Uterus (tissue), 4 donors: ENCODE results near the gene NISCH. TPM values are rescaled to one million over a fixed set of nuclear protein-coding genes. Genes with fewer than 3 reads are reported as not detected.

Source experiments
- DNase-seq, 2 donors: peaks; one replicate each; pipeline ENCODE4 v3.0.0-alpha.2; 2019 to 2020
- H3K27ac ChIP-seq, 2 donors: fragments of 200-600 bp; sonication (generic); 1 replicate in 1 of 2; 2 replicates in 1 of 2; pipeline ENCODE4 v1.5.1; 2016 to 2018
- H3K27me3 ChIP-seq, 2 donors: fragments of 200-600 bp; sonication (generic); one replicate each; pipeline ENCODE4 v1.5.1; 2018 to 2019; ENCODE audit warnings: control low read depth in 1 of 2
- H3K36me3 ChIP-seq, 2 donors: fragments of 200-600 bp; sonication (generic); one replicate each; pipeline ENCODE4 v1.5.1; 2019; ENCODE audit warnings: control low read depth in 1 of 2
- H3K4me1 ChIP-seq, 2 donors: fragments of 200-600 bp; sonication (generic); one replicate each; pipeline ENCODE4 v1.5.1; 2018 to 2019; ENCODE audit warnings: control low read depth in 1 of 2
- H3K4me3 ChIP-seq, 2 donors: fragments of 200-600 bp; sonication (generic); 1 replicate in 1 of 2; 2 replicates in 1 of 2; pipeline ENCODE4 v1.5.1; 2018 to 2019; ENCODE audit warnings: mild to moderate bottlenecking in 1 of 2
- H3K9me3 ChIP-seq, 2 donors: fragments of 200-600 bp; sonication (generic); one replicate each; pipeline ENCODE4 v1.5.1; 2019; ENCODE audit warnings: control low read depth in 1 of 2
- POLR2A ChIP-seq, 2 donors: fragments of 450-650 bp; IDR thresholded peaks; one replicate each; pipeline ENCODE4 v1.6.1; 2016; ENCODE audit warnings: antibody characterized with exemption in 2 of 2, mild to moderate bottlenecking in 1 of 2, moderate library complexity in 1 of 2
- intact Hi-C: fragments of 100-400 bp; cut with DNase I; formaldehyde crosslinking; loops from one replicate; pipeline ENCODE4 v1.15.1; 2023; ENCODE audit warnings: low total_unique reads
- total RNA-seq, 4 donors: library from RNA; depleted of rRNA in 3 of 4; stranded (reverse); fragments of >200 nt in 3 of 4; gene quantifications; one replicate each; pipeline versions ENCODE4 v1.1.0 to v1.2.4, GENCODE V29; 2014 to 2023
- TF ChIP-seq, protein P1 (sequence below), 4 experiments: fragments of 200-600 bp in 2 of 4; fragments of 450-650 bp in 2 of 4; sonication (generic) in 2 of 4; IDR thresholded peaks; one replicate each; pipeline ENCODE4 v1.5.1; 2016 to 2019; ENCODE audit warnings: antibody characterized with exemption in 4 of 4, mild to moderate bottlenecking in 2 of 4, moderate library complexity in 1 of 4
- donor health status: DM: yes; HTN: yes; CAD: no.

NISCH gene
- total RNA-seq, 4 donors from 2014 or later = 50.0 to 157 (median 114) TPM

DNA sequence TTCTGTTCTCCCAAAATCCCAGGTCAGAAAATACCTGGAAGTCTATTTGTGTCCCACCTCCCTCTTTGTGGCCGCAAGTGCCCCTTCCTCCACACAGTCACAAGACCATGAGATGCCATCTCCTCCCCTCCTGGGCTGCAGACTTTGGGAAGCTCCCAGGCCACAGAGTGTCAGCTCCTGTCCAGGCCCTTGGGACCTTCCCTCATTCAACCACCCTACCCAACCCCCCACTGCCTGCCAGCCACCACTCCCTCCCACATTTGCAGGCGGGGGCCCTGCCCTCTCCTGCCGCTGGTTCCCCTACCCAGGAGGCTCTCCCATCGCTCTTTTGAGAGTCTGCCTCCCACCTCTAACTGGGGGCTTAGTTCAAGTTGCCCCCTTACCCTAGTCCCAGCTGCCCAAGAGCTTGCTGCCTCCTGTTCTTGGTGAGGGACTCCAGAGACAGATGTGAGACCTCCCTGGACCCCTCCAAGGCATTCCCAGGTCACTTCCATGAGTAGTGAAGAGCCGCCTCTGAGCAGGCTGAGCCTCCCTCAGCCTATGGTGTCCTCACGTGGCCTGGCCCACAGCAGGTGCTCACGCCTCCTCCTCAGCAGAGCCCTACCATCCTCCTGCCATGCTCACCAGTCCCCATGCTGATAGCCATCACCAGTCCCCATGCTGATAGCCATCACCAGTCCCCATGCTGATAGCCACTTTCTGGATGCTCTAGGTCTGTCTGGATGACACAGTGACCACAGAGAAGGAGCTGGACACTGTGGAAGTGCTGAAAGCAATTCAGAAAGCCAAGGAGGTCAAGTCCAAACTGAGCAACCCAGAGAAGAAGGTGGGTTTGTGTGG, 23.9 kb downstream of the NISCH start:
- DNase-seq = no peak
- no peaks in the 10 kb centered on the region for H3K36me3 ChIP-seq
- H3K4me3 ChIP-seq = no peak overlapping the region
- H3K9me3 ChIP-seq = no peaks in the 10 kb centered on the region
- no peaks in the 10 kb centered on the region for H3K27me3 ChIP-seq
- intact Hi-C loops = no loop called here
- H3K27ac ChIP-seq = no peak overlapping the region
- TF ChIP-seq, protein P1, sequence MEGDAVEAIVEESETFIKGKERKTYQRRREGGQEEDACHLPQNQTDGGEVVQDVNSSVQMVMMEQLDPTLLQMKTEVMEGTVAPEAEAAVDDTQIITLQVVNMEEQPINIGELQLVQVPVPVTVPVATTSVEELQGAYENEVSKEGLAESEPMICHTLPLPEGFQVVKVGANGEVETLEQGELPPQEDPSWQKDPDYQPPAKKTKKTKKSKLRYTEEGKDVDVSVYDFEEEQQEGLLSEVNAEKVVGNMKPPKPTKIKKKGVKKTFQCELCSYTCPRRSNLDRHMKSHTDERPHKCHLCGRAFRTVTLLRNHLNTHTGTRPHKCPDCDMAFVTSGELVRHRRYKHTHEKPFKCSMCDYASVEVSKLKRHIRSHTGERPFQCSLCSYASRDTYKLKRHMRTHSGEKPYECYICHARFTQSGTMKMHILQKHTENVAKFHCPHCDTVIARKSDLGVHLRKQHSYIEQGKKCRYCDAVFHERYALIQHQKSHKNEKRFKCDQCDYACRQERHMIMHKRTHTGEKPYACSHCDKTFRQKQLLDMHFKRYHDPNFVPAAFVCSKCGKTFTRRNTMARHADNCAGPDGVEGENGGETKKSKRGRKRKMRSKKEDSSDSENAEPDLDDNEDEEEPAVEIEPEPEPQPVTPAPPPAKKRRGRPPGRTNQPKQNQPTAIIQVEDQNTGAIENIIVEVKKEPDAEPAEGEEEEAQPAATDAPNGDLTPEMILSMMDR (IDR thresholded peaks at IDR 0.05) = no peak
- TF ChIP-seq POLR2A (IDR thresholded peaks at IDR 0.05) = no peak
- H3K4me1 ChIP-seq = peaks cover 0 to 8% of the 10 kb centered on the region in 2 donors

DNA sequence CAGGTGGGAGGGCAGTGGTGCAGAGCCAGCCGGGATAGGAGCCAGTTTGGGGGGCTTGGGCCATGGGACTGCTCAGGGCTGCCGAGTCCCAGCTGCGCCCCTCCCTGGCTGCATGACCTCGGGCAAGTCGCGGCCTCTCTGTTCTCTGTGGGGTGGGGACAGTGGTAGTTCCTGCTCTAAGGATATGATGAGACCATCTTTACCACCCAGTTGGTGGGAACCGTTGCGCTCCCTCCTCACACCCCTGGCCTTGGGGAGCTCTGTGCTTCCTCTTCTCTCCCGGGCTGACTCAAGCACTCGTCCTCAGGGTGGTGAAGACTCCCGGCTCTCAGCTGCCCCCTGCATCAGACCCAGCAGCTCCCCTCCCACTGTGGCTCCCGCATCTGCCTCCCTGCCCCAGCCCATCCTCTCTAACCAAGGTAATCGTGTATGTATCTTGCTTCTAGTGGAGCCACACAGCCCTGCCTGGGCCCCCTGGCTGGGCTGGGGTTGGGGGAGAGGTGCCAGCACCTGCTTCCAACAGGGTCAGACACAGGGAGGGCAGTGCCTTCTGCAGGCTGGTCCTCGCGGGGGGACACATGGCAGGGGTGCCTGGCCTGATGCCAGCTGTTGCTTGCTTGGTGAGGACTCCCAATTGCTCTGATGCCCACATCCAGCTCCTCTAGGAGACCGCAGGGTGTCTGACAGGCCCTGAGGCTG, 24.6 kb downstream of the NISCH start:
- peaks cover 0 to 8% of the 10 kb centered on the region in 2 donors for H3K4me1 ChIP-seq
- TF ChIP-seq, protein P1 (IDR thresholded peaks at IDR 0.05) = no peak
- no peak for TF ChIP-seq POLR2A (IDR thresholded peaks at IDR 0.05)
- H3K36me3 ChIP-seq = no peaks in the 10 kb centered on the region
- no peak for DNase-seq
- no peaks in the 10 kb centered on the region for H3K27me3 ChIP-seq
- H3K9me3 ChIP-seq = no peaks in the 10 kb centered on the region
- H3K4me3 ChIP-seq = no peak overlapping the region
- intact Hi-C loops = no loop called here
- no peak overlapping the region for H3K27ac ChIP-seq

DNA sequence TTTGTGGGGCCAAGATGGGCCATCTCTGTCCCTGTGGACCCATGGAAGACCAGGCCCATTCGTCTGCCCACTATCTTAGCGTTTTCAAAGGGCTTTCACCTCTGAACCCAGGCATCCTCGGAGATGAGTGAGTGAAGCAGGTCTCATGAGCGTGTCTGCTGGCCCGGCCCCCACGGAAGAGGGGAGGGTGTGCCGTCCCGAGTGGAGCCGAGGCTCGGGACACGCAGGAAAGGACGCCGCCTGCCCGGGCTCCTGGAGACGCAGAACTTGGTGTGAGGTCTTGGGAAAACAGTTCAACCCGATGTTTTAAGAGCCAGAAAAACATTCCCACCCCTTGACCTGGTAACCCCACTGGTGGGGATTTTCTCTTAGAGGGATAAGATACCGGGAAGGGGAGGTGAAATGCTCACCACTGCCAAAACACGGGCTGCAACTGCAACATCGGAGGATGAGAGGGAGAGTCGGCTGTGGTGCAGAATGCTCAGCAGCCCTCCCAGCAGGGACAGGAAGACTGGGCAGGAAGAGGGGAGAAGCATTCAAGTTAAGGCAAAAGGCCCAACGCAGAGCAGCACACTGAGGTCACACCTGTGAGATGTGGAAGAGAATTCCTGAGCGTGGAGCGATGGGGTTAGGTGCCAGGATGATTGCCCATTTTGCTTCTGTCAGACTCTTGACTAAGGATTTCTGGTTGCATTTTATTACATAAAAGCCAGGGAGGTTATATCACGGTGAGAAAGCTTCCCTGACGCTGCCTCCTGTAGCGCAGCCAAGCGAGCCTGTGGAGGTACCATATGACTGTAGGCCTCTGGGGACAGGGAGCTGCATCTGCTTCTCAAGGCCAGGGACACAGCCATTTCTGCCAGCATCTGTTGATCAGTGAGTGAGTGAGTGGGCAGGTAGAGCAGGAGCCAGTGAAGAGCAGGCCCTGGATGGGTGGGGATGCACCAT, 25.6 kb downstream of the NISCH start:
- DNase-seq = no peak

DNA sequence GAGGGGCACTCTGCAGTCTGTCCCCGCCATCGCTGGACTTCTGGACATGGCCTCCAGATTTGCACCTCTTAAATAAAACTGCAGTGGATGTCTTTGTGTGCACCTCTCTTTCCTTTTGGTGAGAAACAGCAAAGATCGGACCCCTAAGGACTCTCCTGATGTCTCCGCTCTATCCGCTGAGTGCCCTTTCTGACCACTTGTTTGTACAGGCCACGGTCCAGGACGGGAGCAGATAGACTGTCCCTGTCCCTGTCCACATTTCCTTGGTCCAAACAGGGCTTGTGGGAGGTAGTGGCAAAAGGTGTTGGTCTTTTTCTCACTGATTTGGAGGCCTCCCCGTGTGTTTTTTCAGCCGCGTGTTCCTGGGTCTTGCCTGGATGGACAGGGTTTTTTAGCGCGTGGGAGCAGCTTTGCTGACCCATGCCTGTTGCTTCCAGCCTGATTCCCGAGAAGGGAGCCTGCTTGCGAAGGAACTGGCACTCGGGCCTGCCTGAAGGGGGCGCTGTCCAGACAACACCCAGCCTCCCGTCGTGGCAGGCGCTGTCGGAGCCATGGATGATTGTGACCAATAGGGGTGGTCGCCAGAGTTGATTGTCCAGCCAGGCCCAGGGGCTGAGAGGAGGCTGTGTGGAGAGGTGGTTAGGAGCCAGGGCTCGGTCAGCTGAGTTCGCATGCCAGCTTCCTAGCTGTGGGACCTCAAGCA, 26.6 kb downstream of the NISCH start:
- no peak overlapping the region for H3K27ac ChIP-seq
- intact Hi-C loops = no loop called here
- H3K4me3 ChIP-seq = no peak overlapping the region
- peaks cover 0 to 8% of the 10 kb centered on the region in 2 donors for H3K4me1 ChIP-seq
- DNase-seq = no peak
- H3K36me3 ChIP-seq = no peaks in the 10 kb centered on the region
- no peak for TF ChIP-seq POLR2A (IDR thresholded peaks at IDR 0.05)
- TF ChIP-seq, protein P1 (IDR thresholded peaks at IDR 0.05) = peak in 1 of 4 experiments; percentile 15
- no peaks in the 10 kb centered on the region for H3K9me3 ChIP-seq
- H3K27me3 ChIP-seq = no peaks in the 10 kb centered on the region

More for the DNA sequence above, 25.6 kb downstream of the NISCH start:
- intact Hi-C loops = no loop called here
- Histone ChIP-seq H3K4me3 (no peak overlapping the region), H3K9me3 (no peaks in the 10 kb centered on the region), H3K27me3 (no peaks in the 10 kb centered on the region), H3K4me1 (peaks cover 0 to 8% of the 10 kb centered on the region in 2 donors), H3K27ac (no peak overlapping the region), H3K36me3 (no peaks in the 10 kb centered on the region)
- TF ChIP-seq, protein P1 (IDR thresholded peaks at IDR 0.05) = no peak
- TF ChIP-seq POLR2A (IDR thresholded peaks at IDR 0.05) = no peak
